ENCODE data around the gene CIC. TPM values are rescaled to one million over a fixed set of nuclear protein-coding genes. Genes with fewer than 3 reads are reported as not detected.

CIC gene
- total and polyA plus RNA-seq, 9 donors, result 13.6 to 52.7 (median 41.9) TPM

DNA sequence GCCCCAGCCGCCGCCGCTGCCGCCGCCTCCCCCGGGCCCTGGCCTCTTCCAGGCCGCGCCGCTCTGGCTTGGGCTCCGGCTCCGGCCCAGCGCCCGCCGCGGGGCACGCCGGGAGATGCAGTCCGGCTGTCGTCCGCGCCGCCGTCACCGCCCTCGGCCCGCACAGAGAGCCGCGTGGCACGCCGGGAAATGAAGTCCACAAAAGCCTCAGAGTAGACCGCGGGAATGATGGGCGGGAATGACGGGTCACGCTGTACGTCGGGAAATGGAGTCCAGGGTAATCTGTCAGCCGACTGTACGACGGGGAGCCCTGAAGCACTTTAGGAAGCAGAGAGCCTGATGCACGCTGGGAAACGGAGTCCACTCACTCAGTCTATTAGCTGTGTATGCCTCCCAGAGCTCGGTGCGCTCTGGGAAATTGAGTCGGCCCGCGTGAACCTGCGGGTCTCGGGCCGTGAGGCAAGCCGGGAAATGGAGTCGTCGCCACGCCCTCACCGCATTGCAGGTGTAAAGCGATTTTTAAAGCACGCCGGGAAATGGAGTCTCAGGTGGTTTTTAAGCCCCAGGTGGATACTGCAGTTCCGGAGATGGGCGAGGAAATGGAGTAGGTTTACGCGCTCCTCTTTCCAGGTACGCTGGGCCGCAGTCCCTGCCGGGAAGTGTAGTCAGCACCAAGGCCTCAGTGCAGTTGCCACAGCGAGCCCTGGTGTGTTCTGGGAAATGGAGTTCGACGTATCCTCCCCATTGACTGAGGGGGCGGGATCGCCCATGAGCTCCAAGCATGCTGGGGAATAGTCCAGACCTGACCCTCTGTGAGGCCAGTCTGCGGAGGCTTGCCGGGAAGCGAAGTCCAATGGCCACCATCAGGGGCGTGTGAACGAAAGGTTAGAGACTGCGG is 26.3 kb upstream of the CIC start, which contains the start of gene GSK3A:
Gene GSK3A (minus strand): TSS at position 91 of the 898 bp plus-strand sequence. CDS start 137 bp downstream, outside the sequence.
- peak within 1 kb of the TSS; percentile 69 for H3K4me3 ChIP-seq (ENCODE audit: low read length)
- H3K27me3 ChIP-seq (ENCODE audit: control insufficient read depth, insufficient read depth, low read length), result no peaks in the 10 kb centered on the region
- H3K9me3 ChIP-seq (replicated peaks; ENCODE audit: control insufficient read depth, low read depth, low read length), result no peaks in the 10 kb centered on the region
- peaks cover 43% of the 10 kb centered on the region for H3K4me1 ChIP-seq (ENCODE audit: control insufficient read depth, insufficient read depth, low read length)
- H3K27ac ChIP-seq (ENCODE audit: low read length), result peak within 1 kb of the TSS; percentile 97
- under 1% methylated on average over 73 of the region's 76 CpGs for WGBS (ENCODE audit: insufficient coverage)
- H3K36me3 ChIP-seq (ENCODE audit: control insufficient read depth, insufficient read depth, low read length), result peaks cover 24% of the 10 kb centered on the region
- DNase-seq, result peak; percentile 100

DNA sequence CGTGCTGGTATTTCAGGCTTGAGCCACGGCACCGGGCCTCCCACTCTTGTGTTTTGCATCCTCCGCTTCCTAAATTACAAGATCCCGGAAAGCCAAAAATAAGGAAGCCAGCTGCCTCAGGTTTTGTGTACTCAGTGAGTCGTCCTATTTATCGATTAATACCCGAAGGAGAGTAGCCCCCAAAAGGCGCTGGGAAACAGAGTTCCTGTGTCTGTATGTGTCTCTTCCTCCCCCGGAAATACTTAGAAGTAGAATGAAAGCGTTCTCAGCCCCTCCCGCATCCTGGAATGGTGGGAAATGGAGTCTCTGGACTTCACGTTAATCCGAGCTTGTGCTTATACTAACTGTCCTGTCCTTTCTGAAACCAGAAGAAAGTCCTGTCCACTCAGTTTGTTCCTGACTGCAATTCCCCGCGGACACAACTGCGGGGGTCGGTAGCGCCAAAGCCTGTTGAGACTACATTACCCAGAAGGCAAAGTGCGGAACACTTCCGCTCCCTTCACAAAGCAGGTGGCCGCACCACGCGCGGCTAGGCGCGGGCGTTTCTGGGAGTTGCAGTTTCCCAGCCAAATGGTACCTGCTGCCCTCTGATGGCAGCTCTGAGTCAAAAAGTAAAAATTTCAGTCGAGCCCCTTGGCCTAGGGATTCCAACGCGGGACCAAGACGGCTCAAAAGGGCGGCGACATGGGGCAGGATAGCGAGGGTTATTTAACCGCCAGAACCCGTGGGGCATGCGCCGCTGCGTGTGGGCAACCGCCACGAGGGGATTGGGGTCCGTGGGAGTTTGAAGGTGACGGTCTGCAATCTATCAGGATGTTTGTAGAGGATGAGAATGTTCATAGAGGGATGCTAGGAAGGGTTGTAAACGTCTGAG is 24.5 kb upstream of the CIC start:
- Histone ChIP-seq H3K27me3 (ENCODE audit: control insufficient read depth, insufficient read depth, low read length) (no peaks in the 10 kb centered on the region), H3K27ac (ENCODE audit: low read length) (peak overlapping the region; percentile 97), H3K36me3 (ENCODE audit: control insufficient read depth, insufficient read depth, low read length) (peaks cover 32% of the 10 kb centered on the region), H3K9me3 (replicated peaks; ENCODE audit: control insufficient read depth, low read depth, low read length) (no peaks in the 10 kb centered on the region), H3K4me3 (ENCODE audit: low read length) (peak overlapping the region; percentile 51), H3K4me1 (ENCODE audit: control insufficient read depth, insufficient read depth, low read length) (peaks cover 49% of the 10 kb centered on the region)
- peak; percentile 98 for DNase-seq
- 1% methylated on average over 40 of the region's 45 CpGs for WGBS (ENCODE audit: insufficient coverage)

DNA sequence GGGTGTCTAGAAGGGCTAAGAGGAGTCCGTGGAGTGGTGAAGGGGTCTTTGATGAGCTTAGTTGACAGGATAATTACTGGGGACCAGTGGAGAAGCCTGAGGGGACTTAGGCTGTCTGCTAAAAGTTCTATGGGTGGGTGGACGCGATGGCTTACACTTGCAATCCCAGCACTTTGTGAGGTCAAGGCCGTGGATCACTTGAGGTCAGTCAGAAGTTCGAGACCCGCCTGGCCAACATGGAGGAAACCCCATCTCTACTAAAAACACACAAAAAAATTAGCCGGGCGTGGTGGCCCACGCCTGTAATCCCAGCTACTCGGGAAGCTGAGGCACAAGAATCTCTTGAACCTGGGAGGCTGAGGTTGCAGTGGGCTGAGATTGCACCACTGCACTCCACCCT is 23.8 kb upstream of the CIC start:
- Histone ChIP-seq H3K9me3 (replicated peaks; ENCODE audit: control insufficient read depth, low read depth, low read length) (no peaks in the 10 kb centered on the region), H3K36me3 (ENCODE audit: control insufficient read depth, insufficient read depth, low read length) (peaks cover 32% of the 10 kb centered on the region), H3K4me1 (ENCODE audit: control insufficient read depth, insufficient read depth, low read length) (peaks cover 55% of the 10 kb centered on the region), H3K27ac (ENCODE audit: low read length) (peak overlapping the region; percentile 97), H3K4me3 (ENCODE audit: low read length) (no peak overlapping the region), H3K27me3 (ENCODE audit: control insufficient read depth, insufficient read depth, low read length) (no peaks in the 10 kb centered on the region)
- DNase-seq, result no peak
- 71% methylated on average over 4 of the region's 10 CpGs for WGBS (ENCODE audit: insufficient coverage)

DNA sequence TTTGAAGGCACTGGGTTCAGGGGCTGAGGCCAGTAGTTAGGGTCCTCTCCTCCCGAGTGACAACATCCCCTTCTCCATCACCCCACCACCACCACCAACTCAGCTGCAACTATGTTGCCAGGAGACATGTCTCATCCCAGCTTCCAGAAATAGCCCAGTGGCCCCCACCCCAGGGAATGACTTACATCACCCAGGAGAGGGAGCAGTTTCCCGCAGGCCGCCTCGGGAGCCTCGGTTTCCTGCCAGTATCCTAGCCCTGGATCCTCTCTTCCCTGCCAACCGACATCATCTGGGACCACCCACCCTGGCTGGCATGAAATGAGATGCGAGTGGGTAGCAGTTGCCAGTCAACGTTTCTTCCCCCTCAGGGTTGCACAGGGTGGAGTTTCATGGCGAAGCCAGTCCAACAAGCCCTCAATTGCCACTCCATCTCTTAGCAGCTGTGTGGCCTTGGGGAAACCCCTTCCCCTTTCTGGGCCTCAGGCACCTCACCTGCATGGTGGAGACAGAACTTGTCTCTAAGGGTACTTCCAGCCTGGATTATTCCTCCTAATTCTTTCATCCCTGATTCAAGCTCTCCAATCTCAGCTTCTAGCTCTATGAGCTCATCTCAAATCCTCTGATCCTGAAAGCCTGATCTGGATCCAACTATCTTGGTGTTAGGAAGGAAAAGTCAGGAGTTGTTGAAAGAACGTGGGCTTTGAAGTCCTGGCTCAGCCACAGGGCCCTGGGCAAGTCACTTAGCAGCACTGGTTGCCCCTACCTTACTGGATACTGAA is 22.7 kb upstream of the CIC start:
- 30% methylated on average over 7 of the region's 10 CpGs for WGBS (ENCODE audit: insufficient coverage)
- Histone ChIP-seq H3K27ac (ENCODE audit: low read length) (peak overlapping the region; percentile 73), H3K27me3 (ENCODE audit: control insufficient read depth, insufficient read depth, low read length) (no peaks in the 10 kb centered on the region), H3K9me3 (replicated peaks; ENCODE audit: control insufficient read depth, low read depth, low read length) (no peaks in the 10 kb centered on the region), H3K36me3 (ENCODE audit: control insufficient read depth, insufficient read depth, low read length) (peaks cover 30% of the 10 kb centered on the region), H3K4me3 (ENCODE audit: low read length) (no peak overlapping the region), H3K4me1 (ENCODE audit: control insufficient read depth, insufficient read depth, low read length) (peaks cover 61% of the 10 kb centered on the region)
- peak; percentile 80 for DNase-seq

DNA sequence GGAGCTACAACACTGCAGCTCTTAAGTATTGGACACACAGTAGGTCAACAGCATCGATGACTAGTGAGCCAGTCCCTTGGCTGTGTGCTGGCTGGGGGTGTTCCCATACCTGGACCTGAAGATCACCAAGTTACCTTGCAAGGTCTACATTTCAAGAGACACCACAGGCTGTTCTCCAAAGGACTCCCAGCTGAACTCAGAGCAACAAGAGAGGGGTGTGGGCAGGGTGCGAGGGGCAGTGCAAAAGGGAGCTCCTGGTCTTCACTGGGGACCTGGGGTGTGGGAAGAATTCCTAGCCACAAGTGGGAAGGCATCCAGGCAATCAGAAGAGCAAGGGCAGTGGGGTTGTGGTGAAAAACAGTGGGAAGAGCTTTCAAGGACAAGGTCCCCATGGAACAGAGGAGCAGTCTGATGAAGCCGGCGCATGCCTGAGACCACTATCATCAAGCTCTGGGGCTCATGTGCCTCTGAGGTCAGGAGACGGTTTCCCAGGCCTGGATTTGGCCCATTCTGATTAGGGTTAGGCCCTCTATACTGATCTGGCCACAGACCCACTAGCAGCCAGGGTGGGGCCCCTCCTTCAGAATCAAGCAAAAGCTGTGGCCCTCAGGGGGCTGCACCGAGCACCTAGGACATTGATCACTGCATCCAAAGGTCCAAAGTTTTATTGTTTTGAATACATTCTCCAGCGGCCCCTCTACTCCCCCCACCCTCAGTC is 22.0 kb upstream of the CIC start:
- no peaks in the 10 kb centered on the region for H3K27me3 ChIP-seq (ENCODE audit: control insufficient read depth, insufficient read depth, low read length)
- no peaks in the 10 kb centered on the region for H3K9me3 ChIP-seq (replicated peaks; ENCODE audit: control insufficient read depth, low read depth, low read length)
- peak overlapping the region; percentile 73 for H3K27ac ChIP-seq (ENCODE audit: low read length)
- DNase-seq, result no peak
- peaks cover 64% of the 10 kb centered on the region for H3K4me1 ChIP-seq (ENCODE audit: control insufficient read depth, insufficient read depth, low read length)
- 57% methylated on average over 4 of the region's 7 CpGs for WGBS (ENCODE audit: insufficient coverage)
- H3K4me3 ChIP-seq (ENCODE audit: low read length), result no peak overlapping the region
- peaks cover 30% of the 10 kb centered on the region for H3K36me3 ChIP-seq (ENCODE audit: control insufficient read depth, insufficient read depth, low read length)

DNA sequence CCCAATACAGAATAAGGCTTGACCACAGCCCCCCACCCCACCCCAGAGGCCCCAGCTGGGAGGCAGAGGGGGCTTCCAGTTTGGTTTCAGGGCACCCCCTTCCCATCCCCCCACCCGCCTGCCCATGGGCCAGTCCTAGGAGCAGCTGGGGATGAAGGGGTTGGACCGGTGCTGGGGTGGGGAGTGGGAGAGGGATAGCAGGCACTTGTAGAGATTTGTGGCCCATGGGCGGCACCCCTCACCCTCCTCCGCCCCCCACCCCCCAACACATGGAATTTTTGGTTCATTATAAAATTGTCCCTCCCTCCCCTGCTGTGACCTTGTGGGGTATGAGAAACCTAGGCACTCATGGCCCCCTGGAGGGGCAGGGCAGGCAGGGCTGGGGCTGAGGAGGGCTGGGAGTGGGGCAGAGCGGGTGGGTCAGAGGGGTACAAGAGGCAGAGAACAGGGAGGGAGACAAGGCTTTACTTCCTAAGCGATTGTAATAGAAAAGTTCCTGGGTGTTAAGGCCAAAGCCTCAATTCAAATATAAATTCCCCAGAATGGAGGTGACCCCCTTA is 21.3 kb upstream of the CIC start:
- Histone ChIP-seq H3K27ac (ENCODE audit: low read length) (no peak overlapping the region), H3K27me3 (ENCODE audit: control insufficient read depth, insufficient read depth, low read length) (no peaks in the 10 kb centered on the region), H3K36me3 (ENCODE audit: control insufficient read depth, insufficient read depth, low read length) (peaks cover 30% of the 10 kb centered on the region), H3K4me1 (ENCODE audit: control insufficient read depth, insufficient read depth, low read length) (peaks cover 71% of the 10 kb centered on the region), H3K4me3 (ENCODE audit: low read length) (no peak overlapping the region), H3K9me3 (replicated peaks; ENCODE audit: control insufficient read depth, low read depth, low read length) (no peaks in the 10 kb centered on the region)
- DNase-seq, result no peak
- 83% methylated on average over 1 of the region's 6 CpGs for WGBS (ENCODE audit: insufficient coverage)

DNA sequence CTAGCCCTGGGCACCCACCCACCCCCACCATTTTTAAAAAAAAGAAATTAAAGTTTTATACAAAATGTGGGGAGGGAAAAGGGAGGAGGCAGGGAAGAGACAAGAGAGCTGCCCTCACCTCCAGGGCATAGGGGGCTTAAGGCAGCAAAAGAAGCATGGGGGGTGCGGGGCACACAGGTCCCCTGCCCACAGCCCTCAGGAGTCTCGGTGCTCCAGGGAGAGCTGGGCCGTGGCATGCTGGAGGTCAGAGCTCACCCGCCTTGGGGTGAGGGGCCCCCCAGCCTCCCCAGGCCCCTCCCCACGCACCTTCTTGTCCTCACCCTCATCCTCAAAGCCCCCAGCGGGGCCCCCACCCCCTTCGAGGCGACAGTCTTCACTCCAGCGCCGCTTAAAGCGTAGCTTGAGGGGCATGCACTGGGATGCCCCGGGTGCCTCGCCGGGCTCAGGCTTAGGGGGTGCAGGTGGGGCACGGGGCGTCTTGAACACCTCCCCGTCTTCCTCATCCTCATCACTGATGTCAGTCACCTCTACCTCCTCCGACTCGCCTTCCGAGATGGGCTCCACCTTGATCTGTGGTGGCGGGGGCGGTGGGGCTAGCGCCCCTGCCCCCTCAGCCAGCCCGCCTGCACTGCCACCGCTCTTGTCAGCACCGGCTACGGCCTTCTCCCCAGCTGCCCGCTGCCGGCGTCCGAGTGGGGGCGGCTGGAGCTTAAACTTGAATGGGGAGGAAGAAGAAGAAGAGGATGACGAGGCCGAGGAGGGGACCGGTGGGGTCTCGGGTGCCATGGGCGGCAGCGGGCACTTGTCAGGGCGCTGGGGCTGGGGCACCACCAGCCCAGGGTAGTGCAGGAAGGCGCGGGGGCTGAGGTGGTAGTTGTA is 20.5 kb upstream of the CIC start:
- Histone ChIP-seq H3K36me3 (ENCODE audit: control insufficient read depth, insufficient read depth, low read length) (peaks cover 30% of the 10 kb centered on the region), H3K4me3 (ENCODE audit: low read length) (no peak overlapping the region), H3K27me3 (ENCODE audit: control insufficient read depth, insufficient read depth, low read length) (no peaks in the 10 kb centered on the region), H3K9me3 (replicated peaks; ENCODE audit: control insufficient read depth, low read depth, low read length) (no peaks in the 10 kb centered on the region), H3K4me1 (ENCODE audit: control insufficient read depth, insufficient read depth, low read length) (peaks cover 74% of the 10 kb centered on the region), H3K27ac (ENCODE audit: low read length) (no peak overlapping the region)
- 88% methylated on average over 29 of the region's 41 CpGs for WGBS (ENCODE audit: insufficient coverage)
- DNase-seq, result no peak

DNA sequence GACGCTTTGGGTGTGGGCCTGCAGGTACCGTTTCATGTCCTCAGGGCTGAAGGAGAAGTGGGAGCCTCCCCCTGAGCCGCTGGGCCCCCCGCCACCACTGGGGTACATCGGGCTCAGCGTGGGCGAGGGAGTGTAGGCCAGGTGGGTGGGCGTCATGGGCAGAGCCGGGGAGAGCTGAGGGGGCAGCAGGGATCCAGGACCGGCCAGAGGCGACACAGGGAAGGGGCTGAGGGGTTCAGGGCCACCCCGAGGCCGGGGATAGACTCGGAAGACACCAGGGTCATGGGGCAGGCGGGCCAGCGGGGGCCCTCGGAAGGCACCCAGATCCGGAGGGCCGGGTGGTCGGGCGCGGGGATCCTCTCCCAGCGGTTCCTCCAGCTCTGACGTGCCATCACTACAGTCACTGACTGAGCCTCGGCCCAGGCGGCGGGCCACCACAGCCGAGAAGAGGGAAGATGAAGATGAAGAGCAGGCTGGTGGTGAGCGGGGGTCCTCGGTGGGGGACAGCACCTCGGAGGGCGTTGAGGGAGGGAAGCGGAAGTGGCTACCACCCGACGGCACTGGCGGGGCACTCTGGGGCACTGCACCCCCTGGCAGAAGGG is 19.8 kb upstream of the CIC start:
- H3K9me3 ChIP-seq (replicated peaks; ENCODE audit: control insufficient read depth, low read depth, low read length), result no peaks in the 10 kb centered on the region
- H3K27me3 ChIP-seq (ENCODE audit: control insufficient read depth, insufficient read depth, low read length), result no peaks in the 10 kb centered on the region
- no peak for DNase-seq
- peaks cover 68% of the 10 kb centered on the region for H3K4me1 ChIP-seq (ENCODE audit: control insufficient read depth, insufficient read depth, low read length)
- H3K36me3 ChIP-seq (ENCODE audit: control insufficient read depth, insufficient read depth, low read length), result peaks cover 30% of the 10 kb centered on the region
- no peak overlapping the region for H3K27ac ChIP-seq (ENCODE audit: low read length)
- WGBS (ENCODE audit: insufficient coverage), result 81% methylated on average over 32 of the region's 36 CpGs
- H3K4me3 ChIP-seq (ENCODE audit: low read length), result no peak overlapping the region
